Mammary epithelial cell (primary cell): Measurements from ENCODE around the gene COL26A1.

ENCODE experiments used
- CTCF ChIP-seq, 2 donors: IDR thresholded peaks in 1 of 2; conservative IDR thresholded peaks in 1 of 2; 2 replicates each; pipeline ENCODE4 v1.5.1; 2011 to 2012; ENCODE audit warnings: inconsistent platforms in 2 of 2, low read length in 2 of 2, mild to moderate bottlenecking in 2 of 2, control low read depth in 1 of 2, low read depth in 1 of 2; ENCODE audit not compliant: insufficient read depth in 1 of 2; ENCODE audit errors: extremely low read depth in 1 of 2
- EZH2 ChIP-seq: IDR thresholded peaks from 2 replicates; pipeline ENCODE4 v1.6.1; 2012; ENCODE audit warnings: low read length, inconsistent platforms, borderline replicate concordance

GRCh38 chr7:101589976-101590662, 227.4 kb downstream of the COL26A1 start:
- TF ChIP-seq CTCF (conservative IDR thresholded peaks at IDR 0.05 in 1 of 2, IDR thresholded peaks at IDR 0.05 in 1 of 2; ENCODE audit: extremely low read depth in 1 of 2, insufficient read depth in 1 of 2, low read depth in 1 of 2, low read length in 2 of 2) (no peak), EZH2 (no peak)
